PFSK-1 (cell line): ENCODE results near the gene SPRTN.

Experiments used
- FOXP2 ChIP-seq: optimal IDR thresholded peaks from 2 replicates; pipeline ENCODE3; 2011; ENCODE audit warnings: borderline replicate concordance, control low read depth, inconsistent platforms; ENCODE audit not compliant: insufficient read depth; ENCODE audit errors: extremely low read length, extremely low read depth
- POLR2AphosphoS5 ChIP-seq: IDR thresholded peaks from 2 replicates; pipeline ENCODE4 v1.6.1; 2012; ENCODE audit warnings: low read depth, mild to moderate bottlenecking, control low read depth, low read length, moderate library complexity
- SIN3A ChIP-seq: IDR thresholded peaks from 2 replicates; pipeline ENCODE4 v1.6.1; 2012; ENCODE audit warnings: mild to moderate bottlenecking, low read length, moderate library complexity, borderline replicate concordance; ENCODE audit not compliant: insufficient read depth
- TAF1 ChIP-seq: IDR thresholded peaks from 2 replicates; pipeline ENCODE4 v1.6.1; 2012; ENCODE audit warnings: low read length, control low read depth, borderline replicate concordance; ENCODE audit not compliant: insufficient read depth
- TF ChIP-seq, protein P1 (sequence below), 2 experiments: IDR thresholded peaks; 2 replicates each; pipeline versions ENCODE4 v1.6.1 to v1.8.0; 2011 to 2012; ENCODE audit warnings: low read depth in 2 of 2, low read length in 2 of 2, control low read depth in 1 of 2, inconsistent platforms in 1 of 2, mild to moderate bottlenecking in 1 of 2, moderate library complexity in 1 of 2; ENCODE audit not compliant: insufficient read depth in 1 of 2

SPRTN gene

DNA sequence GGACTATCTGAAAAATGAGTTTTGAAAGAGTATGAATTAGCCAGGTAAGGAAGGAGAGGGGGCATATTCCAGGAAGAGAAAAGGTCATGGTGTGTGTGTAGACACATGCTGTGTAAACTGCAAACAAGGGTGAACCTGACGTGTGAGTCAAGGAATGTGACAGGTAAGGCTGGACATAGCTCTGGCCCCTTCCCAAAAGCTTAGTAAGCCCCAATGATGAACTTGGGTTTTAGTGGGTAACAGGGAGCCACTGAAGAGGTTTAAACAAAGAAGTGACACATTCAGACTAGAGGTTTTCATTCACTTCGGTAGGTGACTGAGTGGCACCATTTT lies 47.3 kb downstream of the SPRTN start:
- TF ChIP-seq, protein P1, sequence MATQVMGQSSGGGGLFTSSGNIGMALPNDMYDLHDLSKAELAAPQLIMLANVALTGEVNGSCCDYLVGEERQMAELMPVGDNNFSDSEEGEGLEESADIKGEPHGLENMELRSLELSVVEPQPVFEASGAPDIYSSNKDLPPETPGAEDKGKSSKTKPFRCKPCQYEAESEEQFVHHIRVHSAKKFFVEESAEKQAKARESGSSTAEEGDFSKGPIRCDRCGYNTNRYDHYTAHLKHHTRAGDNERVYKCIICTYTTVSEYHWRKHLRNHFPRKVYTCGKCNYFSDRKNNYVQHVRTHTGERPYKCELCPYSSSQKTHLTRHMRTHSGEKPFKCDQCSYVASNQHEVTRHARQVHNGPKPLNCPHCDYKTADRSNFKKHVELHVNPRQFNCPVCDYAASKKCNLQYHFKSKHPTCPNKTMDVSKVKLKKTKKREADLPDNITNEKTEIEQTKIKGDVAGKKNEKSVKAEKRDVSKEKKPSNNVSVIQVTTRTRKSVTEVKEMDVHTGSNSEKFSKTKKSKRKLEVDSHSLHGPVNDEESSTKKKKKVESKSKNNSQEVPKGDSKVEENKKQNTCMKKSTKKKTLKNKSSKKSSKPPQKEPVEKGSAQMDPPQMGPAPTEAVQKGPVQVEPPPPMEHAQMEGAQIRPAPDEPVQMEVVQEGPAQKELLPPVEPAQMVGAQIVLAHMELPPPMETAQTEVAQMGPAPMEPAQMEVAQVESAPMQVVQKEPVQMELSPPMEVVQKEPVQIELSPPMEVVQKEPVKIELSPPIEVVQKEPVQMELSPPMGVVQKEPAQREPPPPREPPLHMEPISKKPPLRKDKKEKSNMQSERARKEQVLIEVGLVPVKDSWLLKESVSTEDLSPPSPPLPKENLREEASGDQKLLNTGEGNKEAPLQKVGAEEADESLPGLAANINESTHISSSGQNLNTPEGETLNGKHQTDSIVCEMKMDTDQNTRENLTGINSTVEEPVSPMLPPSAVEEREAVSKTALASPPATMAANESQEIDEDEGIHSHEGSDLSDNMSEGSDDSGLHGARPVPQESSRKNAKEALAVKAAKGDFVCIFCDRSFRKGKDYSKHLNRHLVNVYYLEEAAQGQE (IDR thresholded peaks at IDR 0.05; ENCODE audit: insufficient read depth in 1 of 2, low read depth in 2 of 2, low read length in 2 of 2) = no peak
- no peak for TF ChIP-seq POLR2AphosphoS5
- TF ChIP-seq FOXP2 = no peak
- TF ChIP-seq SIN3A = no peak
- TF ChIP-seq TAF1 = no peak

DNA sequence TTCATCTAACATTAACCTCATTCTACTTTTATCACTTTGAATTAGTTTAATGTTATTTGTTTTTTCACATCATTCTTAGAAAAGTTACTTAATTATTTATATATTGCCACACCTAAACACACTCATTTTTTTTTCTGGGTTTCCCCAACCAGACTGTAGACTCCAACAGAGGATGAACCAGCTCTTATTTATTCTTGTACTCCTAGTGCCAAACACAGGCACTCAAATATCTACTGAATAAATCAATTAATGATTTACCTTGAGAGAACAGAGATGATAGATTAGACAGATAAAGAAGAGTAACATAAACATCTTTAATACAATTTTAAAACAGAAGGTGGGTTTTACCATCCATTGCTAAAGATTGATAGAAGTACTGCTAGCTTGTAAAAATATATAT lies 48.4 kb downstream of the SPRTN start:
- TF ChIP-seq TAF1 (no peak), SIN3A (no peak), POLR2AphosphoS5 (no peak), FOXP2 (no peak)
- TF ChIP-seq, protein P1 (IDR thresholded peaks at IDR 0.05; ENCODE audit: insufficient read depth in 1 of 2, low read depth in 2 of 2, low read length in 2 of 2) = no peak

DNA sequence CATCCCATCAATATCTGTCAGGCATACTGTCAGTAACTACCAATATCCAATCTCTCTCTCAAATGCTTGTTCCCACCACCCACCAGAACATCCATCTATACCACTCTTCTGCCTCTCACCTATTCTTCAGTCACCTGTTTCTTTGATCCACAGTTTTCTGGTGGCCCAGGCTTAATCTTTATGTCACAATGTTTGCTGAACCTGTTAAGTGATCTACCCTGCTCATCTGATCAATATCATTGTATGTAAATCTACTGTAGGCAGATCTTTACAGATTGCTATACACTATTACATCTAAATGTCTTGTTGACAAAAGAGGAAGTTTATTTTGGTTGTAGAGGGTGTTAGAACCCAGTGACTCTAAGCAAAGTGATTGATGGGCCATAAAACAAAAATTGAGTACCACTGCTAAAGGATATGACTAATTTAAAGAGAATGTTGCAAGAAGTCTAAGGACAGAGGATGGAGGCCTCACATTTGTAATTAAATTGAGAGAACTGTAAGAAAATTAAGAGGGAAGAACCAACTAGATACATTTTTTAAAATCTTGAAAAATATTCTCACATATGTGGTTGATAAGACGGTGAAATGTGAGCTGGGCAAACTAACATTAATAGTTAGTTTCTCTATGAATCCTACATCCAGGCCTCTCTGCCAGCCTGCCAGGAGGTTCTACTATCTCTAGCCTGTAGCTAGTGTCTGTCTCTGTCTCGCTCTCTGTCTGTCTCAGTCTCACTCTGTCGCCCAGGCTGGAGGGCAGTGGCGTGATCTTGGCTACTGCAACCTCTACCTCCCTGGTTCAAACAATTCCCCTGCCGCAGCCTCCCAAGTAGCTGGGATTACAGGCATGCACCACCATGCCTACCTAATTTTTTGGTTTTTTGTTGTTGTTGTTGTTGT lies 49.9 kb downstream of the SPRTN start:
- no peak for TF ChIP-seq TAF1
- no peak for TF ChIP-seq FOXP2
- TF ChIP-seq SIN3A = no peak
- no peak for TF ChIP-seq POLR2AphosphoS5
- TF ChIP-seq, protein P1 (IDR thresholded peaks at IDR 0.05; ENCODE audit: insufficient read depth in 1 of 2, low read depth in 2 of 2, low read length in 2 of 2) = no peak

DNA sequence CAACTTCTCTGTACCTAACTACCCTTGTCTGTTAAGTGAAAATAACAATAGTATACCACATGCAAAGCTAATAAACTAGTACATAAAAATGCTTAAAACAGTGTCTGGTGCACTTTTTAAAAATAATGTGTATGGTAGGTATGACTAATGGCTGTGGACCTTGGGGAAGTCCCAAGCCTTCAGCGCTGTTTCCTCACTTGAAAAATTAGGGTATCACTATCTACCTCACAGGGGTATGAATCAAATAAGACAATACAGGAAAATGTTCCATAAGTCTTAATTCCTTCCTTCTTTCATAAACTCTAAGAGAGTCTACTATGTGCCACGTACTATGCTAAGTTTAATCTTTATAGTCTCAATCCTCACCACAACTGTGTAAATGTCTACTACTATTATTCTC lies 52.0 kb downstream of the SPRTN start:
- TF ChIP-seq POLR2AphosphoS5 (no peak), SIN3A (no peak), TAF1 (no peak)
- TF ChIP-seq, protein P1 (IDR thresholded peaks at IDR 0.05; ENCODE audit: insufficient read depth in 1 of 2, low read depth in 2 of 2, low read length in 2 of 2) = no peak
